ENCODE measurements around the gene CAVIN2.

The CAVIN2 gene, protein sequence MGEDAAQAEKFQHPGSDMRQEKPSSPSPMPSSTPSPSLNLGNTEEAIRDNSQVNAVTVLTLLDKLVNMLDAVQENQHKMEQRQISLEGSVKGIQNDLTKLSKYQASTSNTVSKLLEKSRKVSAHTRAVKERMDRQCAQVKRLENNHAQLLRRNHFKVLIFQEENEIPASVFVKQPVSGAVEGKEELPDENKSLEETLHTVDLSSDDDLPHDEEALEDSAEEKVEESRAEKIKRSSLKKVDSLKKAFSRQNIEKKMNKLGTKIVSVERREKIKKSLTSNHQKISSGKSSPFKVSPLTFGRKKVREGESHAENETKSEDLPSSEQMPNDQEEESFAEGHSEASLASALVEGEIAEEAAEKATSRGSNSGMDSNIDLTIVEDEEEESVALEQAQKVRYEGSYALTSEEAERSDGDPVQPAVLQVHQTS

GRCh38 chr2:191846515-191847476 is at the start of gene CAVIN2:
Gene CAVIN2 (minus strand): TSS chr2:191847088. CDS start chr2:191846925, 163 bp downstream.
- peak; percentile 61 for FAIRE-seq

DNA sequence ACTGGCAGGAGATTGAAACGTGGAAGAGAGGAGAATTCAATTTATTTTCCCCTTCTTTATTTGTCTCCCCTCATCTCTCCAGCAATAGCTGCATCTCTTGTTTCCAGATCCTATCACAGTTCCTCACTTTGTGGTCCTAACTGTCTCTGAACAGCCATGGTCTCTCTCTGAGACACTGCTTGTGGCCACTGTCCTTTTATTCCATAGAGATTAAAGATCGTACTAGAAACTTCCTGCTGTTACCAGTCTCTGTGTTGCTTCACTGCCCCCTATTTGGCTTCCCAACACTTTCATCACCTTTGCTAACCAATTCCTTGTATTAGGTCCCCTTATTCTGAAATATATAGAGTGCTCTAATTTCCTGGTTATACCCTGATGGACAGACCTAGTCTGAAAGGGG is 48.9 kb upstream of the CAVIN2 start:
- no peak for FAIRE-seq

- no peak for FAIRE-seq
Measured at GRCh38 chr2:191895195-191895594, 48.3 kb upstream of the CAVIN2 start.

- no peak for FAIRE-seq
Measured at GRCh38 chr2:191894681-191895147, 47.8 kb upstream of the CAVIN2 start.

- FAIRE-seq: no peak
Measured at GRCh38 chr2:191892391-191892790, 45.5 kb upstream of the CAVIN2 start.

DNA sequence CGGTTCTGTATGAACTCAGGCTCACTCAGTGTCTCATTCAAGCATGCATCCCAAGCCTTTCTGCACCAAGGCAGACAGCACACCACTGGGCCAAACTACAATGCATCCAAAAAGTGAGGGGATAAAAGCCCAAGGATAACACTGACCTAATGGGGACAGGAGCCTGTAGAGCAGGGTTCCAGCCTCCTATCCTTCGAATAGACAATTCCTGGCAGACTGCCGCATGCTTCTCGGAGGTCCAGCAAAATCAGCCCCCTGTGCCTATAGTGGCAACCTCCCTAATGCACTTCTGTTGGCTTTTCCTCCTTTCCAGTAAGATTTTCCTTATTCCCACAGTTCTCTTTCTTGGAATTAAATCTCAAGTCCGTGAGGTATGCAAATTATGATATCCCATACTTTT is 44.8 kb upstream of the CAVIN2 start:
- no peak for FAIRE-seq

- FAIRE-seq: no peak
Measured at GRCh38 chr2:191889931-191890330, 43.0 kb upstream of the CAVIN2 start.

- no peak for FAIRE-seq
Measured at GRCh38 chr2:191888400-191889166, 41.7 kb upstream of the CAVIN2 start.

DNA sequence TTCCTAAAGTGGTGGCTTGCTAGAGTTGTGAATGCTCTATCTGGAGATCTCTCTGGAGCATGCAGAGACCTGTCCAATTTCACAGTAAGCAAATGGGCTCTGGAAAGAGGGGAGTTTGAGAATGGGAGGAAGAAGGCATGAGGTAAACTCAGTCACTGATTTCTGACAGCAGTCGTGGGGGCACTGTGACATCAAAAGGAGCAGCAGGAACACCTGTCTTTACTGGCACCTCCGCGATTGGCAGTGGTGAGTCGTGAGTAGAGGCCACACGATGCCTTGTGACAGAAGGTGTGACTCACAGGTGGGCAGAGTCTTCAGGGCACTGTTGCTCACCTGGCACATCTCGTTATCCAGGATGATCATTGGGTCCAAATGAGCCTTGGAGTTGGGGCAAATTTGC is 38.8 kb upstream of the CAVIN2 start:
- no peak for FAIRE-seq

DNA sequence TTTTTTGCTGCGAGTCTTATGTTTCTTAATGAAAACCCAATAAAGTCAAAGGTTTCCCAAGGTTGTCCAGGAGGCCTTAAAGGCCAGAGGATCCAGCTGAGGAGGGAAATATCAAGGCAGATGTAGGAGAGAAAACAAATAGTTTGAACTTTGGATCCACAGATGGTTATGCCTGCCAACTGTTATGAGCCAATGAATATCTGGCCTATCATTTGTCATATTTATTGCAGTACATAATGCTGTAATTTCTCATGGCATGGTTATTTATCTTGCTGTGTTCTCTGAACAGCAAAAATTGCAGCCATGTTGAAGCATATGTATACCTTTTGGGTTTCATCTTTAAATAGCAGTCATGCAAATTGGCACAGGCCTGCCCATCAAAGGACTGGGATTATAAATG is 38.2 kb upstream of the CAVIN2 start:
- FAIRE-seq: no peak

GRCh38 chr2:191881982-191882816 is 35.3 kb upstream of the CAVIN2 start:
- no peak for FAIRE-seq

- no peak for FAIRE-seq
Measured at GRCh38 chr2:191878548-191879279, 31.8 kb upstream of the CAVIN2 start.

GRCh38 chr2:191877875-191878274 is 31.0 kb upstream of the CAVIN2 start:
- no peak for FAIRE-seq

DNA sequence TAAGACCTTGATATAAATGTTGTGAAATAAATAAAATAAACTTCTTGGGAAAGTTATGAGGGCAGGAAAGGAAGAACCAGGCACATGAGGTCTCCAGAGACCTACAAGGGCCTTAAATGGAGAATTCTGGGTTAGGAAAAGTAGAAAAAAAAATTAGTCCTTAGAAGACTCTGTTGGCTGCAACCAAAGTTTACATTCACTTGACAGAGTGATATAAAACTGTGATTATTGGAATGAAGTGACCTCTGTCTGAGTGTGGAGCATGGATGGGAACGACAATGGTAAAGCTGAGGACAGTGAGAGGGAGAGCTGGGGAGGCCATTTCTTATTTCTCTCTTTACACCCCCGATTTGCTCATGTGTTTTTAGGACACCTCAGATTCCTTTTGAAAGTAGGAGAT is 29.0 kb upstream of the CAVIN2 start:
- no peak for FAIRE-seq

- FAIRE-seq: no peak
Measured at GRCh38 chr2:191870744-191871143, 23.9 kb upstream of the CAVIN2 start.

GRCh38 chr2:191869781-191870180 is 22.9 kb upstream of the CAVIN2 start:
- no peak for FAIRE-seq

- FAIRE-seq: no peak
Measured at GRCh38 chr2:191869178-191869577, 22.3 kb upstream of the CAVIN2 start.

GRCh38 chr2:191867507-191867847 is 20.6 kb upstream of the CAVIN2 start:
- no peak for FAIRE-seq

DNA sequence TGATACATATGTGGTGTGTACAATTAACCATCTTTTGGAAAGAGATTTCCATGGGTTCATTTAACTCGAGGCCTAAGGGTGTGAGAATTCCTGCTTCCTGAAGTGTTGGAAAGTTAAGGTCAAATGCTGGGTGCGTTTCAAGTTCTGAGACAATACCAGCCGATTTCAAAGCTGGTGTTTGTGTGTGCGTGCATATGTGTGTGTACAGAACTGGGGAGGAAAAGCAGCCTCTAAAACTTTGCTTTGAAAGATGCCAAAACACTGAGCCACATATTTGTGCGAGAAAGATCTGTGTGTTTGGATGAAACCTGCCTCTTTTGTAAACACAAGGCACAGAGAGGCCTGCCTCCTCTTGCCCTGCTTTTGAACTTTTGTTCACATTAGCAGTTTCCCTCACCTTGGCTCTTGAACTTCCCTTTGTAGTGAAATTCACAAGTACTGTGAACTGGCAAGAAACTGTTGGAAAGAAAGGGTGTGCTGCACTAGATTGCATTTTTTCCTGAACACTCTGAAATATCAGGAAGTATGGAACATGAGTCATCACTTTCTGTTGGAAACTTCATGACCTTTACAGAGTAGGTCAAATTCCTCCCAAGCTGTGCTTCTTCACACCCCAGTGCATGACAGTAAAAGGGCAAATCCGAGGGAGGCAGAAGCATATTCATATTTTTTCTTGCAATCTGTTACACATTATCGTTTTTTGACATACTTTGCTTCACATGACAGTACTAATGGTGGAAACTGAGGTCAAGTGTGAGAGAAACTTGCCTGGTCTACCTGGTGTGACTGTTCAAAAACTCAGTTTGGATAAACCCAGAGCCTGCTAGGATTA is 20.0 kb upstream of the CAVIN2 start:
- peak; percentile 93 for FAIRE-seq

GRCh38 chr2:191866195-191866594 is 19.3 kb upstream of the CAVIN2 start:
- FAIRE-seq: no peak
